ENCODE measurements around the gene PEA15.

PEA15 gene

DNA sequence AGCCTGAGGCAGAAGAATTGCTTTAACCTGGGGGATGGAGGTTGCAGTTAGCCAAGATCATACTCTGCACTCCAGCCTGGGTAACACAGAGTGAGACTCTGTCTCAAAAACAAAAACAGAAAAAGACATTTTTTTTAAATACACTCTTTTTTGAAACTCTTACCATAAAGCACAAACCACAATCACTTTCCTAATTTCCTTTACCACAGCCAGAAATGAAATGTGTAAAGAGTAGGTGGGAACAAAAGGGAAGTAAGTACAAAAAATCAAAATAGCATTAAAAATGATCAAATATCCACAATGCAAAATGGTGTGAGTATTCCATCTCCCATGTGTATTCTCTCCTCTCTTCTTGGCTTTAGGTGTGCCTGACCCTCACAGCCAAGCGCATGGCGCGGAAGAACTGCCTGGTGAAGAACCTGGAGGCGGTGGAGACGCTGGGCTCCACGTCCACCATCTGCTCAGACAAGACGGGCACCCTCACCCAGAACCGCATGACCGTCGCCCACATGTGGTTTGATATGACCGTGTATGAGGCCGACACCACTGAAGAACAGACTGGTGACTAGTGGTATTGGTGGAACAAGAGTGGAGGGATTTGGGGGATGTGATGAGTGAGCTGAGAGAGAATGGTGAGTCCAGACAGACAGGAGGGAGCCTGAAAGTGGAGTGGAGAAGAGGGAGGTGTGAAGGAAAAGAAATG, 38.9 kb upstream of the PEA15 start:
- Histone ChIP-seq H3K27ac (no peak overlapping the region), H3K4me3 (ENCODE audit: low read depth in 1 of 2, low read length in 1 of 2) (no peak overlapping the region), H3K4me1 (ENCODE audit: control insufficient read depth in 1 of 2, insufficient read depth in 1 of 2, low read depth in 1 of 2, low read length in 1 of 2) (peaks cover 18 to 27% of the 10 kb centered on the region in 2 experiments), H3K36me3 (no peaks in the 10 kb centered on the region), H3K27me3 (peaks cover 30% of the 10 kb centered on the region), H3K9me3 (no peaks in the 10 kb centered on the region)
- TF ChIP-seq, protein P1, sequence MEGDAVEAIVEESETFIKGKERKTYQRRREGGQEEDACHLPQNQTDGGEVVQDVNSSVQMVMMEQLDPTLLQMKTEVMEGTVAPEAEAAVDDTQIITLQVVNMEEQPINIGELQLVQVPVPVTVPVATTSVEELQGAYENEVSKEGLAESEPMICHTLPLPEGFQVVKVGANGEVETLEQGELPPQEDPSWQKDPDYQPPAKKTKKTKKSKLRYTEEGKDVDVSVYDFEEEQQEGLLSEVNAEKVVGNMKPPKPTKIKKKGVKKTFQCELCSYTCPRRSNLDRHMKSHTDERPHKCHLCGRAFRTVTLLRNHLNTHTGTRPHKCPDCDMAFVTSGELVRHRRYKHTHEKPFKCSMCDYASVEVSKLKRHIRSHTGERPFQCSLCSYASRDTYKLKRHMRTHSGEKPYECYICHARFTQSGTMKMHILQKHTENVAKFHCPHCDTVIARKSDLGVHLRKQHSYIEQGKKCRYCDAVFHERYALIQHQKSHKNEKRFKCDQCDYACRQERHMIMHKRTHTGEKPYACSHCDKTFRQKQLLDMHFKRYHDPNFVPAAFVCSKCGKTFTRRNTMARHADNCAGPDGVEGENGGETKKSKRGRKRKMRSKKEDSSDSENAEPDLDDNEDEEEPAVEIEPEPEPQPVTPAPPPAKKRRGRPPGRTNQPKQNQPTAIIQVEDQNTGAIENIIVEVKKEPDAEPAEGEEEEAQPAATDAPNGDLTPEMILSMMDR (IDR thresholded peaks at IDR 0.05), result no peak

GRCh38 chr1:160167056-160167455, 38.1 kb upstream of the PEA15 start:
- Histone ChIP-seq H3K27ac (no peak overlapping the region), H3K9me3 (no peaks in the 10 kb centered on the region), H3K36me3 (no peaks in the 10 kb centered on the region), H3K4me1 (ENCODE audit: control insufficient read depth in 1 of 2, insufficient read depth in 1 of 2, low read depth in 1 of 2, low read length in 1 of 2) (peaks cover 18 to 27% of the 10 kb centered on the region in 2 experiments), H3K4me3 (ENCODE audit: low read depth in 1 of 2, low read length in 1 of 2) (no peak overlapping the region), H3K27me3 (peaks cover 34% of the 10 kb centered on the region)
- TF ChIP-seq, protein P1 (IDR thresholded peaks at IDR 0.05), result no peak

DNA sequence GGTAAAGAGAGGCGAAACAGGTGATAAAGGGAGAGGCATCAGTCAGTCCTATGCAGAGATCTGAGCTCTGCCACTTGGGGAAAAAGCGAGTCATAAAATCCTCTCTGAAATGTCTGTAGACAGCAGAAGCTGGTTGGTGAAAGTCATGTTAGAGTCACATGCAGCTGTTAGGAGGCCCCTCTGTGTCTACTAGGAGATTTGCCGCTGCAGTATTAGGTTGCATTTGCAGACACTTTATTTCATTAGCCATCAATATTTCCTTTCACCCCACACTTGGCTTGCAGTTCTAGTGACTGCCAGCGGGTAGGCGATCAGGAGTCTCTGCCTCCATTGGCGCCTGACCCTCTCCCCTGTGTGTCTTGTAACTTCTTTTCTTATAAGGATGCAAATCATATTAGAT, 37.6 kb upstream of the PEA15 start:
- TF ChIP-seq, protein P1 (IDR thresholded peaks at IDR 0.05), result no peak
- Histone ChIP-seq H3K27me3 (peaks cover 34% of the 10 kb centered on the region), H3K27ac (no peak overlapping the region), H3K36me3 (no peaks in the 10 kb centered on the region), H3K4me1 (ENCODE audit: control insufficient read depth in 1 of 2, insufficient read depth in 1 of 2, low read depth in 1 of 2, low read length in 1 of 2) (peaks cover 18 to 27% of the 10 kb centered on the region in 2 experiments), H3K4me3 (ENCODE audit: low read depth in 1 of 2, low read length in 1 of 2) (no peak overlapping the region), H3K9me3 (no peaks in the 10 kb centered on the region)

- no peaks in the 10 kb centered on the region for H3K36me3 ChIP-seq
- peaks cover 18 to 27% of the 10 kb centered on the region in 2 experiments for H3K4me1 ChIP-seq (ENCODE audit: control insufficient read depth in 1 of 2, insufficient read depth in 1 of 2, low read depth in 1 of 2, low read length in 1 of 2)
- no peaks in the 10 kb centered on the region for H3K9me3 ChIP-seq
- peaks cover 34% of the 10 kb centered on the region for H3K27me3 ChIP-seq
- TF ChIP-seq, protein P1 (IDR thresholded peaks at IDR 0.05), result no peak
- H3K4me3 ChIP-seq (ENCODE audit: low read depth in 1 of 2, low read length in 1 of 2), result no peak overlapping the region
- H3K27ac ChIP-seq, result no peak overlapping the region
Observed at GRCh38 chr1:160168016-160168415, 37.2 kb upstream of the PEA15 start.

DNA sequence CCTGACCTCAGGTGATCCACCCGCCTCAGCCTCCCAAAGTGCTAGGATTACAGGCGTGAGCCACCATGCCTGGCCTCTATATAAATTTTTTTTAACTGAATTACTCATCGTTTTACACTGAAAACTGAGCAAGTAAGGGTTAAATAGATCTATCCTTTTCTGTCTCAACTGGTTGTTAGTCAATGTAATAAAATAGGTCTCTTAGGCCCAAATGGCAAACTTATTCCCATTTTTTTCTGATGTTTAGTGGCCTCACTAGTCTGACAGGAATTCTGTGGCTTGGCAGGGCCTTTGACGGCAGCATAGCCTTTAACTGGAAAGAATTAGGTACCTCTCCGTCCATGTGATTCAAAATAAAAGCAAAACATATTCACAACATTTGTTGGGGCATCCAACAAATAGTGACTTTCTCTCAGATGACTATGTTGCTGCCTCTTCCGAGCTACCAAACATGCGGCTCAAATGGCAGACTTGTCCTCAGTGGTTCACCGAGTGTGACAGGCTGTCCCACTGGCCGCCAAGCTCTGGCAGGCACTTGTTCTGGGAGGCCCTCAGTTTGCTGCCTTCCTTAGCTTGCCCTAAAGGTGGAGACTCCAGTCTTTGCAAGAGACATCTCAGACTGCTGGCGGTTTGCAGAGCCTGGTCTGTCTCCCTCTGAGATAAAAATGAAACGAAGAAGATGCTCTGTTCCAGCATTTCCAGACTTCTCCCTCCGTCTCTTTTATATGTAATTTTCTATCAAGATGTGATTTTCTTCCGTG, 36.4 kb upstream of the PEA15 start:
- no peak overlapping the region for H3K4me3 ChIP-seq (ENCODE audit: low read depth in 1 of 2, low read length in 1 of 2)
- no peaks in the 10 kb centered on the region for H3K9me3 ChIP-seq
- TF ChIP-seq, protein P1 (IDR thresholded peaks at IDR 0.05), result no peak
- H3K4me1 ChIP-seq (ENCODE audit: control insufficient read depth in 1 of 2, insufficient read depth in 1 of 2, low read depth in 1 of 2, low read length in 1 of 2), result peaks cover 18 to 27% of the 10 kb centered on the region in 2 experiments
- H3K27ac ChIP-seq, result no peak overlapping the region
- H3K36me3 ChIP-seq, result no peaks in the 10 kb centered on the region
- peaks cover 34% of the 10 kb centered on the region for H3K27me3 ChIP-seq
